Neural cell (in vitro differentiated cells): ENCODE data around the gene GPR63. TPM values are rescaled to one million over a fixed set of nuclear protein-coding genes. Genes with fewer than 3 reads are reported as not detected.

Experiments
- H2AFZ ChIP-seq: fragments of 200-600, 300-800 bp; sonication (generic), shearing (Covaris generic); 2 replicates; pipeline ENCODE4 v1.6.0; 2014; ENCODE audit warnings: low read depth, mild to moderate bottlenecking, antibody characterized with exemption, low read length, moderate library complexity
- H3F3A ChIP-seq: fragments of 200-600 bp; shearing (Covaris generic); 2 replicates; pipeline ENCODE4 v1.6.1; 2016; ENCODE audit warnings: mild to moderate bottlenecking, moderate library complexity, mixed read lengths, antibody characterized with exemption, low read length; ENCODE audit not compliant: insufficient read depth, poor library complexity, severe bottlenecking
- H3K27ac ChIP-seq: fragments of 200-600, 300-800 bp; sonication (generic), shearing (Covaris generic); 2 replicates; pipeline ENCODE4 v1.5.1; 2014; ENCODE audit warnings: mild to moderate bottlenecking, low read length, moderate library complexity
- H3K27me3 ChIP-seq: fragments of 300-800, 200-600 bp; sonication (generic), shearing (Covaris generic); 2 replicates; pipeline ENCODE4 v1.6.0; 2014; ENCODE audit warnings: mild to moderate bottlenecking, low read depth, low read length, moderate library complexity; ENCODE audit not compliant: insufficient read depth
- H3K36me3 ChIP-seq: fragments of 300-800, 200-600 bp; sonication (generic), shearing (Covaris generic); 2 replicates; pipeline ENCODE4 v1.5.1; 2014; ENCODE audit warnings: mild to moderate bottlenecking, antibody characterized with exemption, low read length, moderate library complexity; ENCODE audit not compliant: insufficient read depth
- H3K4me2 ChIP-seq: fragments of 300-800, 200-600 bp; sonication (generic), shearing (Covaris generic); 2 replicates; pipeline ENCODE4 v1.6.0; 2014; ENCODE audit warnings: mild to moderate bottlenecking, low read length
- H3K4me3 ChIP-seq: fragments of 300-800, 200-600 bp; sonication (generic), shearing (Covaris generic); 2 replicates; pipeline ENCODE4 v1.5.1; 2014; ENCODE audit warnings: mild to moderate bottlenecking, low read length, moderate library complexity
- H3K79me2 ChIP-seq: fragments of 200-600 bp; shearing (Covaris generic); replicated peaks from 2 replicates; pipeline ENCODE4 v1.6.0; 2014; ENCODE audit warnings: mild to moderate bottlenecking, low read length, moderate library complexity; ENCODE audit not compliant: insufficient read depth
- H3K9ac ChIP-seq: fragments of 300-800, 200-600 bp; sonication (generic), shearing (Covaris generic); 2 replicates; pipeline ENCODE4 v1.6.1; 2016; ENCODE audit warnings: mild to moderate bottlenecking, low read length, mixed read lengths
- H3K9me2 ChIP-seq: fragments of 200-600 bp; shearing (Covaris generic); 2 replicates; pipeline ENCODE4 v1.6.1; 2016; ENCODE audit warnings: mild to moderate bottlenecking, low read length, mixed read lengths; ENCODE audit not compliant: insufficient read depth
- H3K9me3 ChIP-seq: fragments of 200-600, 300-800 bp; sonication (generic), shearing (Covaris generic); 2 replicates; pipeline ENCODE4 v1.6.1; 2016; ENCODE audit warnings: mild to moderate bottlenecking, mixed run types, low read length, moderate library complexity, mixed read lengths
- H4K20me1 ChIP-seq: fragments of 200-600 bp; shearing (Covaris generic); 2 replicates; pipeline ENCODE4 v1.6.1; 2016; ENCODE audit warnings: mild to moderate bottlenecking, mixed run types; ENCODE audit not compliant: insufficient read depth
- CTCF ChIP-seq: fragments of 450-650 bp; IDR thresholded peaks from 2 replicates; pipeline ENCODE4 v1.5.1; 2014; ENCODE audit warnings: antibody characterized with exemption, mild to moderate bottlenecking, moderate library complexity; ENCODE audit not compliant: poor library complexity, severe bottlenecking
- EP300 ChIP-seq: fragments of 450-650 bp; conservative IDR thresholded peaks from 2 replicates; pipeline ENCODE4 v1.6.1; 2014; ENCODE audit warnings: antibody characterized with exemption, mild to moderate bottlenecking, moderate library complexity; ENCODE audit not compliant: poor library complexity, severe bottlenecking
- EZH2 ChIP-seq: fragments of 200-600, 300-800 bp; shearing (Covaris generic), sonication (generic); IDR thresholded peaks from 2 replicates; pipeline ENCODE4 v1.6.1; 2014; ENCODE audit warnings: antibody characterized with exemption, low read length, borderline replicate concordance, mild to moderate bottlenecking; ENCODE audit not compliant: insufficient read depth, poor library complexity, severe bottlenecking
- MXI1 ChIP-seq: fragments of 450-650 bp; conservative IDR thresholded peaks from 2 replicates; pipeline ENCODE4 v1.6.1; 2014; ENCODE audit warnings: antibody characterized with exemption, mild to moderate bottlenecking; ENCODE audit not compliant: poor library complexity, severe bottlenecking
- POLR2AphosphoS5 ChIP-seq: IDR thresholded peaks from 2 replicates; pipeline ENCODE4 v1.6.1; 2012
- RAD21 ChIP-seq: fragments of 450-650 bp; conservative IDR thresholded peaks from 2 replicates; pipeline ENCODE4 v1.6.1; 2014; ENCODE audit warnings: antibody characterized with exemption, mild to moderate bottlenecking, moderate library complexity
- REST ChIP-seq: IDR thresholded peaks from 2 replicates; pipeline ENCODE4 v1.6.1; 2012; ENCODE audit warnings: borderline replicate concordance
- SMC3 ChIP-seq: fragments of 450-650 bp; conservative IDR thresholded peaks from 2 replicates; pipeline ENCODE4 v1.6.1; 2014; ENCODE audit warnings: antibody characterized with exemption, mild to moderate bottlenecking, moderate library complexity; ENCODE audit not compliant: poor library complexity
- TAF1 ChIP-seq: IDR thresholded peaks from 2 replicates; pipeline ENCODE4 v1.6.1; 2012; ENCODE audit warnings: low read depth
- polyA plus RNA-seq: library from polyadenylated mRNA; depleted of rRNA; stranded (reverse); fragments of >200 nt; gene quantifications from 2 replicates; pipeline ENCODE4 v1.2.3, GENCODE V29; 2014

The GPR63 gene
- polyA plus RNA-seq, 1 donor from 2014 or later, result 1.6 TPM

DNA sequence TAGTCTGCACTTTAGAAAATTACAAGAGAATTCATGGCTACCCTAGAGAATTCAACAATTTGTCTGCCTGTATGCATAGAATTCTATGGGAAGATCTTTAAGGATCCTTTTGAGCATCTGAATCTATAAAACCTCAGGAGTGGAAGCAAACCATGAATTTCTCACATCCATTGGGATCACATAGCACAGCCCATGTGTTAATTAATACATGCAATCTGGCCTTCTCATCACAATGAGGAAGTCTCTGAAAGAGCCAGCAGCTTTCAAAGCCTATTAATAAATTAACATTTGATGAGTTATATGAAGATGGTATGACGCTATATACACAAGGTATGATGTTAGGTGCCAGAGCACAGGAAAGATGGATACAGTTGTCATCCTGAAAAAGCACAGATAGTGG, 35.7 kb upstream of the GPR63 start:
- Histone ChIP-seq H3K9me2 (no peaks in the 10 kb centered on the region), H3K36me3 (no peaks in the 10 kb centered on the region), H3K4me3 (no peak overlapping the region), H3K9me3 (no peaks in the 10 kb centered on the region), H3K27ac (peak overlapping the region; percentile 22), H3K79me2 (no peaks in the 10 kb centered on the region), H3K9ac (no peak overlapping the region), H3K4me2 (no peak overlapping the region), H3K27me3 (no peaks in the 10 kb centered on the region), H3F3A (no peaks in the 10 kb centered on the region), H4K20me1 (no peaks in the 10 kb centered on the region), H2AFZ (no peak overlapping the region)
- TF ChIP-seq MXI1 (no peak), TAF1 (no peak), CTCF (no peak), RAD21 (no peak), REST (no peak), POLR2AphosphoS5 (no peak), EP300 (no peak), EZH2 (no peak), SMC3 (no peak)

- H3K4me3 ChIP-seq, result no peak overlapping the region
- TF ChIP-seq POLR2AphosphoS5, result no peak
- TF ChIP-seq RAD21, result no peak
- no peak for TF ChIP-seq TAF1
- no peak for TF ChIP-seq SMC3
- no peak for TF ChIP-seq REST
- no peak overlapping the region for H3K4me2 ChIP-seq
- no peak overlapping the region for H2AFZ ChIP-seq
- no peak overlapping the region for H3K27ac ChIP-seq
- no peaks in the 10 kb centered on the region for H3K79me2 ChIP-seq
- H3K36me3 ChIP-seq, result no peaks in the 10 kb centered on the region
- no peaks in the 10 kb centered on the region for H3F3A ChIP-seq
- H3K27me3 ChIP-seq, result no peaks in the 10 kb centered on the region
- no peaks in the 10 kb centered on the region for H3K9me2 ChIP-seq
- no peaks in the 10 kb centered on the region for H3K9me3 ChIP-seq
- H4K20me1 ChIP-seq, result no peaks in the 10 kb centered on the region
- H3K9ac ChIP-seq, result no peak overlapping the region
Observed at GRCh38 chr6:96865055-96865405, 27.8 kb upstream of the GPR63 start.
